Peyer's patch (tissue), 4 donors: ENCODE measurements around the gene FGF8. TPM values are rescaled to one million over a fixed set of nuclear protein-coding genes. Genes with fewer than 3 reads are reported as not detected.
"Not testable (repeated sequence)": the region's sequence is repeated elsewhere in the genome, so short reads cannot be mapped to it uniquely, and the experiment has no call there.

Experiments used
- DNase-seq, 3 donors: peaks; one replicate each; pipeline ENCODE4 v3.0.0-alpha.2; 2017 to 2019
- H3K27ac ChIP-seq, 4 donors: fragments of 200-600 bp; sonication (generic); one replicate each; pipeline ENCODE4 v1.5.1; 2016 to 2019
- H3K27me3 ChIP-seq, 2 donors: fragments of 200-600 bp; sonication (generic); one replicate each; pipeline ENCODE4 v1.5.1; 2019
- H3K36me3 ChIP-seq, 3 donors: fragments of 200-600 bp; sonication (generic); one replicate each; pipeline ENCODE4 v1.5.1; 2016 to 2019
- H3K4me1 ChIP-seq, 4 donors: fragments of 200-600 bp; sonication (generic); one replicate each; pipeline ENCODE4 v1.5.1; 2016 to 2019
- H3K4me3 ChIP-seq, 4 donors: fragments of 200-600 bp; sonication (generic); 1 replicate in 3 of 4; 2 replicates in 1 of 4; pipeline ENCODE4 v1.5.1; 2016 to 2019; ENCODE audit warnings: mild to moderate bottlenecking in 1 of 4
- H3K9me3 ChIP-seq, 4 donors: fragments of 200-600 bp; sonication (generic); one replicate each; pipeline ENCODE4 v1.5.1; 2016 to 2019; ENCODE audit warnings: mild to moderate bottlenecking in 1 of 4
- POLR2A ChIP-seq, 2 donors: fragments of 450-650 bp; IDR thresholded peaks; one replicate each; pipeline ENCODE4 v1.5.1; 2017; ENCODE audit warnings: antibody characterized with exemption in 2 of 2, mild to moderate bottlenecking in 2 of 2, moderate library complexity in 2 of 2
- total RNA-seq, 4 donors: library from RNA; depleted of rRNA; stranded (reverse); fragments of >200 nt; gene quantifications; one replicate each; pipeline ENCODE4 v1.1.0, GENCODE V29; 2016
- TF ChIP-seq, protein P1 (sequence below), 6 experiments: fragments of 450-650 bp in 4 of 6; fragments of 200-600 bp in 2 of 6; sonication (generic) in 1 of 6; IDR thresholded peaks; one replicate each; pipeline ENCODE4 v1.5.1; 2017 to 2019; ENCODE audit warnings: antibody characterized with exemption in 6 of 6, mild to moderate bottlenecking in 3 of 6, moderate library complexity in 1 of 6

The FGF8 gene
- total RNA-seq, 4 donors from 2014 or later: not detected

DNA sequence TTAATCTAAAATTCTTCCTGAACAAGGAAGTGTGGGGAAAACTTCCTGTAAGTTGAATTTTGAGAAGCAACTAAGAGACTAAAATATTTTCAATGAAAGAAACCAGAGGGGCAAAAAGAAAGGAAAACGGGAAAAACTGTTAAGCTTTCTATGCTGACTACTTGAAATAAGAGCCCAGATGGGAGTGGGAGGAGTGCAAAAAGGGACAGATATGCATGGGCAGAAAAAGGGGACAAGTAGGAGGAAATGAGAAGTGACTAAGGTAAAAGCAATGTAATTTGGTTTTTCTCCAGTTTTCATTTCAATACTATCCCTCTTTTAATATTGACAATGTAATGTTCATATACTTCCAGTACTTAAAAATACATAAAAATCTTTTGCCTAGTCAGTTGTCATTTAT, 31.2 kb upstream of the FGF8 start:
- H3K27me3 ChIP-seq: no peaks in the 10 kb centered on the region
- DNase-seq: no peak
- peaks cover 0 to 98% (median 0%) of the 10 kb centered on the region in 3 donors for H3K36me3 ChIP-seq
- H3K4me3 ChIP-seq: no peak overlapping the region
- H3K4me1 ChIP-seq: no peaks in the 10 kb centered on the region
- no peak overlapping the region for H3K27ac ChIP-seq
- TF ChIP-seq, protein P1, sequence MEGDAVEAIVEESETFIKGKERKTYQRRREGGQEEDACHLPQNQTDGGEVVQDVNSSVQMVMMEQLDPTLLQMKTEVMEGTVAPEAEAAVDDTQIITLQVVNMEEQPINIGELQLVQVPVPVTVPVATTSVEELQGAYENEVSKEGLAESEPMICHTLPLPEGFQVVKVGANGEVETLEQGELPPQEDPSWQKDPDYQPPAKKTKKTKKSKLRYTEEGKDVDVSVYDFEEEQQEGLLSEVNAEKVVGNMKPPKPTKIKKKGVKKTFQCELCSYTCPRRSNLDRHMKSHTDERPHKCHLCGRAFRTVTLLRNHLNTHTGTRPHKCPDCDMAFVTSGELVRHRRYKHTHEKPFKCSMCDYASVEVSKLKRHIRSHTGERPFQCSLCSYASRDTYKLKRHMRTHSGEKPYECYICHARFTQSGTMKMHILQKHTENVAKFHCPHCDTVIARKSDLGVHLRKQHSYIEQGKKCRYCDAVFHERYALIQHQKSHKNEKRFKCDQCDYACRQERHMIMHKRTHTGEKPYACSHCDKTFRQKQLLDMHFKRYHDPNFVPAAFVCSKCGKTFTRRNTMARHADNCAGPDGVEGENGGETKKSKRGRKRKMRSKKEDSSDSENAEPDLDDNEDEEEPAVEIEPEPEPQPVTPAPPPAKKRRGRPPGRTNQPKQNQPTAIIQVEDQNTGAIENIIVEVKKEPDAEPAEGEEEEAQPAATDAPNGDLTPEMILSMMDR (IDR thresholded peaks at IDR 0.05): no peak
- no peak for TF ChIP-seq POLR2A (IDR thresholded peaks at IDR 0.05)
- H3K9me3 ChIP-seq: no peaks in the 10 kb centered on the region

DNA sequence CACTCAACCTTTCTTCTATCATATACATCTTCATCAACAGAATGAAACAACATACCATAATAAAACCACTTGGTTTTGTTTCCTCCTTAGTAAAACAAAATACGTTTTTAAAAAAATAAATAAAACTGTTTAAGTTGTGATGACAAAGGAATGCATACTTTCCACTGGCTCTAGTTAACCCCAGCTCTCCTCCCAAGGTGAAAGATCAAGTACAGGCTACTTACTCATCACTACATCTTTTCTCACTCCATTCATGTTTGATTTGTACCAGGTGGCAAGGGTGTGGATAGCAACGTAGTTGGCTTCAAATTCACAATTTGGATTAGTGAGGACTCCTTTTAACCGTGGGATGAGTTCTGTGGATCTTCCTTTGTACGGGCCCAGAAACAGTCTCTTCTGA, 27.6 kb upstream of the FGF8 start:
- Histone ChIP-seq H3K27ac (no peak overlapping the region), H3K36me3 (peaks cover 0 to 98% (median 2%) of the 10 kb centered on the region in 3 donors), H3K9me3 (no peaks in the 10 kb centered on the region), H3K4me3 (no peak overlapping the region), H3K4me1 (no peaks in the 10 kb centered on the region), H3K27me3 (no peaks in the 10 kb centered on the region)
- TF ChIP-seq, protein P1 (IDR thresholded peaks at IDR 0.05): no peak
- no peak for TF ChIP-seq POLR2A (IDR thresholded peaks at IDR 0.05)
- no peak for DNase-seq

DNA sequence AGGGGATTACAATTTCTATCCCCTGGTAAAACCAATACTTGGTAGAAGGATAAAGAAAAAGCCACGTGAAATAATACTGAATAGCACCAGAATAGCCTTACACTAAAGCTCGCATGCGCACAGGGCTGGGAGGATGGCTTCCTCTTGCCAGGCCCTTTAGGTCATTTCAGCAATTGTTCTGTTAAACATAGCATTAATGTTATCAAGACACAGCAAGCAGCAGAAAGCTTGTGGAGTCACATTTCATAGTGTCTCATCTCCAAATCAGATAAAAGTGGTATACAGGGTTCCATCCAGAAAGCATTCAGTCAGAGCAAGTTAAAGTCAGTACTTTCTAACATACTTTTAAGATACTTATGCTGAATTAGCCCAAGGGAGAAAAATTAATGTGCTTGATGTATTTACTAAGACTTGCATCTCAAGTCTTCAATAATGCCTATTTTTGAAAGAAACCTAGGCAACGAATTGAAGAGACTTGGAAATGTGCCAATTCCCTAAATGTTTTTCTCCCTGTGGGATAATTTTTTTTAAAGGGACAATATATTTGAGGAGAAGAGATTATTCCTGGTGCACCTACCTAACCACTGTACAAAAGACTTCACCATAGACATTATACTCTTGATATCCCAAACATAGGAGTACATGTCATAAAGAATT, 21.6 kb upstream of the FGF8 start:
- peaks cover 0 to 4% (median 0%) of the 10 kb centered on the region in 4 donors for H3K4me1 ChIP-seq
- H3K27ac ChIP-seq: no peak overlapping the region

DNA sequence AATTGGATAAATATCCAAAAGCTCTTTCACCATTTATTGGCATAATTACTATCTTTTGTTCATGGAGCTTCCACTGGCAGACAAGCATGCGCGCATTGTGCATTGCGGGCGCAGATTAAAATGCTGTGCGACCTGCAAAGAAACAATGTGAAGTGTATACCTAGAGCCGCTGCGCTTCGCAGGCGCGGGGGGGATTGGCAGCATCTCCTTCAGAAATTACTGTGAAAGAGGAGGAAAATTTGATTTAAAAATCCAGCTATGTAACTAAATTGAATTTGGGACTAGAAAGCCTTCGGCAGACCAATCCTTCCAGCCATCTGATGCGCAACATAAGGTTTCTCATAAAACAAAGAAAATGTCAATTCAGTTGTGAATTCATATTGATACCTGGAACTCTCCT, 17.6 kb upstream of the FGF8 start:
- no peaks in the 10 kb centered on the region for H3K9me3 ChIP-seq
- no peak overlapping the region for H3K4me3 ChIP-seq
- no peaks in the 10 kb centered on the region for H3K27me3 ChIP-seq
- peaks cover 0 to 4% (median 0%) of the 10 kb centered on the region in 4 donors for H3K4me1 ChIP-seq
- no peak overlapping the region for H3K27ac ChIP-seq
- no peak for DNase-seq
- TF ChIP-seq POLR2A (IDR thresholded peaks at IDR 0.05): no peak
- TF ChIP-seq, protein P1 (IDR thresholded peaks at IDR 0.05): no peak
- H3K36me3 ChIP-seq: peaks cover 0 to 100% (median 0%) of the 10 kb centered on the region in 3 donors

More for the DNA sequence above, 21.6 kb upstream of the FGF8 start:
- no peaks in the 10 kb centered on the region for H3K9me3 ChIP-seq
- H3K36me3 ChIP-seq: peaks cover 0 to 100% (median 2%) of the 10 kb centered on the region in 3 donors
- DNase-seq: no peak
- no peaks in the 10 kb centered on the region for H3K27me3 ChIP-seq
- no peak overlapping the region for H3K4me3 ChIP-seq
- TF ChIP-seq POLR2A (IDR thresholded peaks at IDR 0.05): no peak
- TF ChIP-seq, protein P1 (IDR thresholded peaks at IDR 0.05): no peak

DNA sequence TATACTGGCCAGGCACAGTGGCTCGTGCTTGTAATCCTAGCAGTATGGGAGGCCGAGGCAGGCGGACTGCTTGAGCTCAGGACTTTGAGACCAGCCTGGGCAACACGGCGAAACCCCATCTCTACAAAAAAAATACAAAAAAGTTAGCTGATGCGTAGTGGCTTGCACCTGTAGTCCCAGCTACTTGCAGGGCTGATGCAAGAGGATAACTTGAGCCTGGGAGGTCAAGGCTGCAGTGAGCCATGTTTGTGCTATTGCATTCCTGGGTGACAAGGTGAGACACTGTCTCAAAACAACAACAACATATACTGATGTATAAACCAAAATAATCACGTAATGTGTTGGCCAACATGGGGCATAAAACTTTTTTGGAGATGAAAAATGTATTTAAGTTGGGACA, 13.8 kb upstream of the FGF8 start:
- DNase-seq: no peak
- Histone ChIP-seq H3K9me3 (no peaks in the 10 kb centered on the region), H3K27me3 (no peaks in the 10 kb centered on the region), H3K27ac (no peak overlapping the region), H3K4me3 (no peak overlapping the region), H3K36me3 (peaks cover 0 to 97% (median 0%) of the 10 kb centered on the region in 3 donors), H3K4me1 (peaks cover 0 to 4% (median 0%) of the 10 kb centered on the region in 4 donors)
- TF ChIP-seq, protein P1 (IDR thresholded peaks at IDR 0.05): no peak
- TF ChIP-seq POLR2A (IDR thresholded peaks at IDR 0.05): no peak

DNA sequence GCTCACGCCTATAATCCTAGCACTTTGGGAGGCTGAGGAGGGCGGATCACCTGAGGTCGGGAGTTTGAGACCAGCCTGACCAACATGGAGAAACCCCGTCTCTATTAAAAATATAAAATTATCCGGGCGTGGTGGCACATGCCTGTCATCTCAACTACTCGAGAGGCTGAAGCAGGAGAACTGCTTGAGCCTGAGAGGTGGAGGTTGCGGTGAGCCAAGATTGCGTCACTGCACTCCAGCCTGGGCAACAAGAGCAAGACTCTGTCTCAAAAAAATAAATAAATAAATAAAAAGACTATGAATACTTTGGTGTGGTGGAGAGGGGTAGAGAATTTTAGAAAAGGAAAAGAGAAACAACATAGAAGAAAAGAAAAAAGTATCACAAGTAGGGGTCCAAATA, 13.3 kb upstream of the FGF8 start:
- H3K36me3 ChIP-seq: peaks cover 0 to 92% (median 0%) of the 10 kb centered on the region in 3 donors
- DNase-seq, H3K4me3 ChIP-seq, H3K27ac ChIP-seq, H3K9me3 ChIP-seq, H3K4me1 ChIP-seq, H3K27me3 ChIP-seq: not testable (repeated sequence)
